SK-MEL-5 (cell line): ENCODE measurements around the gene KCND2. TPM values are rescaled to one million over a fixed set of nuclear protein-coding genes. Genes with fewer than 3 reads are reported as not detected.
A peak's percentile ranks its signal among the peaks of the same experiment; 100 is the strongest.

ENCODE experiments used
- DNase-seq: peaks from one replicate; pipeline ENCODE4 v3.0.0-alpha.2; 2016; ENCODE audit warnings: low read depth, low spot score
- in situ Hi-C: cut with HindIII; loops from 2 replicates; pipeline ENCODE4 v1.10.0; 2016; ENCODE audit warnings: low sequenced_read_pairs, high pct_unique_total_duplicates, low pct_unique_long_range_greater_than_20kb
- total RNA-seq: library from RNA; depleted of rRNA; stranded (reverse); fragments of >200 nt; shearing (Covaris generic); gene quantifications from 2 replicates; pipeline ENCODE4 v1.2.3, GENCODE V29; 2014

The KCND2 gene
- total RNA-seq, 1 experiment from 2014 or later = 0.08 TPM

GRCh38 chr7:120302190-120302589, 29.2 kb downstream of the KCND2 start:
- DNase-seq = no peak
- in situ Hi-C loops = no loop called here

- no peak for DNase-seq
- in situ Hi-C loops = no loop called here
These were observed 30.1 kb downstream of the KCND2 start for GRCh38 chr7:120303105-120303504.

- in situ Hi-C loops = no loop called here
These were observed 31.7 kb downstream of the KCND2 start for GRCh38 chr7:120304674-120305073.

DNA sequence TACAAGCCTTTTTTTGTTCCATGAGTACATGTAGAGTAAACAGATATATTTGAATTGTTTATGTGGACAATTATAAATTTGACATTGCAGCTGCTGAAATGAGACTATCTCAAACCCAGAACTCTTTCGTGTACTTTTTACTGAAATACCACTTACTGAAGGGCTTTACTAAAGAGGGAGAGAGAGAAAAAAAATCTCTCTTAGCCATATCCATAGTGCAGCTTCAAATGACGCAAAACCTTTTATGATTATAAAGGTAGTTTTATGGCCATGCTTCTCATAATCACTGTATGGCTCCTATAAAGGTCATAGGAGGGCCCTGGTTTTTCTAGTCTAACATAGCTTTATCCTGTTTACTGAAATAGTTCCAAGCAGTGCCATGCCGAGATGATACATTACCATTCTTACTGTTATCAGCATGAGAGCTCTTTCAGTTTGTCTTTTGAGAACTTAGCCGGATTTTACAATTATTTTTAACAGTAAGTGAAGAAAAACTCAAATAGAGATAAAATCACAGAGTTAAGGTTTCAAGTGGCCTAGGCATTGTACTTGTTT, 35.1 kb downstream of the KCND2 start:
- in situ Hi-C loops = no loop called here
- no peak for DNase-seq

More at GRCh38 chr7:120304674-120305073, 31.7 kb downstream of the KCND2 start:
- no peak for DNase-seq

- DNase-seq = no peak
- in situ Hi-C loops = no loop called here
These were observed 38.2 kb downstream of the KCND2 start for GRCh38 chr7:120311028-120311788.

DNA sequence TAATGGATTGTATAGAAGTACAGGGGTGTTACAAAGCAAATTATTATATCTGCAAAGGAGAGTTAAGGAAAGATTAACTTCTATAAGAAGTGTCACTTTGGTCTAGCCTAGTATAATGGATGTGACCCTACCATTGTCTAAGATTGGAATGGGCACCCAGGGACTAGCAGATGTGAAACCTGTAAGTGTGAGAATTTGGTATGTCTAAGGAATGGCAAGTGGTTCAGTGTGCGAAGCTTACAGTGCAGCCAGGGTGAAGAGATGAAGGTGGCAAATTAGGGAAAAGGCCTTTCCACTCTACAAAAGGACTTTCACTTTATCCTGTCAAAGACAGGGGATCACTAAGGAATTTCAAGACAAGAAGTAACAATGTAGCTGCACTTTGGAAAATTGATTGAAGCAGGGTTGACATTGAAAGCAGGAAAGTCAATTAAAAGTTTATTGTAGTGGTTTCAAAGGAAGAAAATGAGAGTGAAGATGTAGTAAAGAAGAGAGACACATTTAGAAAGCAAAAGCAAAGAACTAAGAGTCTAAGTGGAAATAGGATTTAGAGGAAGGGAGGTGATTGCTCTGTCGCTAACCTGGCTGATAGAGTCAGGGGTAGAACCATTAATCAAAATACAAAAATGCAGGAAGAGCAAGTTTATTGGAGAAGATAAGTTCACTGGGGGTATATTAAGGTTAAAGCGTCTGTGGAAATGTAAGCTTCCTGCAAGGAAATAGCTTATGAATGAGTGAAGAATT, 47.4 kb downstream of the KCND2 start:
- in situ Hi-C loops = no loop called here
- no peak for DNase-seq

- no peak for DNase-seq
- in situ Hi-C loops = no loop called here
These were observed 54.1 kb downstream of the KCND2 start for GRCh38 chr7:120327054-120327453.

DNA sequence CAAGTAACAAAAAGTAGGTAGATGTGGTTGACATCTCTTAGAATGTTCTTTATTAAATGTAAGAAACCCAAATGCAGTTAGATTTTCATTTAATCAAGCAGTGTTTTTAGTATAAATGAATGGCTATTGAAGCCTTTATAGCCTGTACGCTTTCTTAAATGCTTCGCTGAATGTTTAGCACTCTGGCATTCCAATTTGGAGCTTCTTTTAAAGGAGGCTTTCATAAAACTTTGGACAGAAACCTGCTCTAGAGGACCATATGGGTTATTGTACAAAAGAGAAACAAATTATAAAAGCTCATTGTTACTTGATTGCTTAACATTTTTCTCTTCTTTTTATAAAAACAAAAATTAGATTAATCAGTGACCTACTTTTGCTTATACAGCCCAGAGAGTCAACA, 59.5 kb downstream of the KCND2 start:
- in situ Hi-C loops = no loop called here
- DNase-seq = no peak

DNA sequence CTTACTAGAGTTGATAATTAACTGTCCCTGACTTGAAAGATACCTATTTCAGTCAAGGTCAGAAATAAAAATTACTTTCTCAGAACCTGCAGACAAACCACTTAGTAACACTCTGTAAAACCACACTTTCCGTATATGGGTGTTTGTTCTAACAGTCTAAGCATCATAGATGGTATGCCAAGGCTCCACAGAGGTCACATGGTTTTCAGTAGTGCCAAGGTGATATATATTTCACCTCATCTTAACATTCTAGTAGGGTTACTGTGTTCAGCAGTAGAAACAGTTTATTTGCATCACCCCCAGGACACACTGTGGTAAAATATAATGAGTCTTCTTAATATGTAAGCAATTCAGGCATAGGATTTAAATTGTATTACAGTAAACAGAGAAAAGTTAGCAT, 61.5 kb downstream of the KCND2 start:
- in situ Hi-C loops = no loop called here
- DNase-seq = no peak

DNA sequence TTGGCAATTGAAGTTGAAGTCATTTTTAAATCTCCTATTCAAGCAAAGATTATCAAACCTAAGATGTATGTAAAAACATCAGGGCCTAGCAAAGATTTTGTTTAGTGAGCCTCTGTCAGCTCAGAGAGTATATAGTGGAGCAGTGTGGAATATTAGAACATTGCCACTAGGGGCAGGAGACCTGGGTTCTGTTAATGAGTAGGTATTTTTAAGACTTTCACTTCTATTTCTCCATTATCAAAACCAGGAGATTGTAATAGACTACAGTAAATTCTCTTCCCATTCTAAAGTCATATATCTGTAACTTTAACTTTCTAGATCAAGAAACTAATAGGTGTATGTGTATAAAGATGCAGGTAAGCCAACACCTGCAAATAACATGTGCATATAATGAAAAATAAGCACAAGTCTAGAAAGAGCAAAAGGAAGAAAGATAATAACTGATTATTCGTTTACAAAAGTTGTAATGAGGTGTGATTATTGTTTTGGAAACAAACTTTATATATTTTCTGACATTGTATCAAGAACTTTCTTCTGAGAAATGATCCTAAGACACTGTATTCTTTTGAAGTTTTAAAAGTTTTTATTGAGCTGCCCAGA, 64.4 kb downstream of the KCND2 start:
- peak; percentile 43 for DNase-seq
- in situ Hi-C loops = no loop called here

GRCh38 chr7:120344276-120344675, 71.3 kb downstream of the KCND2 start:
- in situ Hi-C loops = no loop called here
- no peak for DNase-seq

DNA sequence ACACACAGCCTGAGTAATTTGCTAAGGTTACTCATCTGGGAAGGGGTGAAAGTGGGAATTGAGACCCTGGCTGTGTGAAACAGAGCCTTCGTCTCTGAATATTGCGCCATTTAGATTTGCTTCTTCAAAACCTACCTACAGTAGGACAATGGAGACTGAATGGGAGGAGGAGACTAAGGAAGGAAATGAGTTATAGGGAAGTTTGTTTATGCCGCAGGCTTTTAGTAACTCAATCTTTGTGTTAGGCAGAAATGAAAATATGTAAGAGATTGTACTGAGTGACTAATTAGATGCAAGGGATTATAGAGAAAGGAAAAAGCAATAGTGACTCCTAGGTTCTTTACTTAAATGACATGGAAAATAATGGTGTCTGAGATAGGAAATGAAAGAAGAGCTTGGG, 80.2 kb downstream of the KCND2 start:
- in situ Hi-C loops = no loop called here
- DNase-seq = no peak

DNA sequence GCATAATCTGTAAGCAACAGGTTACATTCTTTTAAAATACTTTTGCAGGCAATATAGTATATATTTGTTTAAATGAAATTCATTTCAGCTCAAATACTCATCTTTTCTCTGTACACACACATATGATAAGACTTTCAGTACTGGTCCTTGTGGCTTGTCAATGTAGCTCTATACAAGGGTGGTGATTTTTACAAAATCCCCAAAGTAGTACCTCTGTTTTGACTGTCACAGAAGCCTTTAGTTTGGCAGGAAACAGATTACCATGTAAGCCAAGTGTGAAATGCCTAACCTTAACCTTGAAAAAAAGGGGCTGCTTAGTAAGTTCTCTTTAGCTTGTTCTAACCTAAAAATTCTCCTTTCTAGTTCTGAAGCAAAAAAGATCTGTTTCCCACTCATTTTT, 87.9 kb downstream of the KCND2 start:
- no peak for DNase-seq
- in situ Hi-C loops = no loop called here

DNA sequence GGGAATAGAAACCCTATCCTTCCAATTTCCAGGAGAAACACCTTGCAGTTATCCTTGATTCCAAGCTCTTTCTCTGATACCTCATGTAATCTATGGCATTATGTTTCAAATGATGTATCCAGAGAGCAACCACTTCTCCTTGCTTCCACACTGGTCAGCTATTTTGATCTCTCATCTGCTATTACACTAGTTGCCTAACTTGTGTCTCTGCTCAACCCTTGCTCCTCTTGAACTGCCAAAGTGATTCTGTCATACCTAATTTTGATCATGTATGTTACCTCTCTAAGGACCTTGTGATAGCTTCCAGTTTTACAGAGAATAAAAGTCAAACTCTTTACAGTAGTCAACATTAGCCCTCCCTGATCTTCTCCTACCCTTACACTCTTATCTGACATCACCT, 90.4 kb downstream of the KCND2 start:
- no peak for DNase-seq
- in situ Hi-C loops = no loop called here

- in situ Hi-C loops = no loop called here
- no peak for DNase-seq
These were observed 98.0 kb downstream of the KCND2 start for GRCh38 chr7:120370954-120371353.

- no peak for DNase-seq
- in situ Hi-C loops = no loop called here
These were observed 100.2 kb downstream of the KCND2 start for GRCh38 chr7:120373174-120373573.

GRCh38 chr7:120394595-120394994, 121.6 kb downstream of the KCND2 start:
- in situ Hi-C loops = no loop called here
- no peak for DNase-seq

DNA sequence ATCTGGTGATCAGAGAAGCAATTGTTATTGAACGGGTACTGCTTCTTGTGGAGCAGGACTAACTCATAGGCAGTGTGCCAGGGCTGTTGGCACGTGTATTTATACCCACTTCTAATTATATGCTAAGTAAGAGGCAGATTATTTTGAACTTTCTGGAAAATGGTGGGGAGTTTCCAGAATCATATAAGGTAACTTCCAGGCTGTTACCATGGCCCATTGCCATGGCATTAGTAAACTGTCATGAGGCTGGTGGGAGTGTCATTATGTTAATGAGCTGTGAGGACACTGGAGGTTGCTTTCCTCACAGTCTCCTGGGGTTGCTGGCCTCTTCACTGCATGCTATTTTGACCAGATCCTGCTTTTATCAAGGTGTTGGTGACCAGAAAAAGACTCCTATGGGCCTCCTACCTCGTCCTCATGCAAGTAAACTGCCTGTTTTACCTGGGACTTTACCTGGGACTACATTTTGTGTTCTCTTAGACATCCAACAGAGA, 122.6 kb downstream of the KCND2 start:
- in situ Hi-C loops = no loop called here
- DNase-seq = no peak
